Kidney (tissue), 14 donors: ENCODE measurements around the gene SHISA6. TPM values are rescaled to one million over a fixed set of nuclear protein-coding genes. Genes with fewer than 3 reads are reported as not detected.

Experiments
- DNase-seq, 5 donors: peaks; one replicate each; pipeline ENCODE4 v3.0.0-alpha.2; 2013 to 2020
- FAIRE-seq: peaks from 2 replicates; lab custom pipeline; 2012; peaks lifted over from hg19 to GRCh38; lab: Jason Lieb, UNC
- H3K27ac ChIP-seq, 2 donors: one replicate each; pipeline ENCODE4 v1.7.0; 2013; ENCODE audit warnings: low read depth in 2 of 2, low read length in 2 of 2, inconsistent platforms in 1 of 2
- H3K27me3 ChIP-seq: one replicate; pipeline ENCODE4 v1.7.1; 2013; ENCODE audit warnings: low read length, inconsistent platforms; ENCODE audit not compliant: control insufficient read depth, insufficient read depth
- H3K36me3 ChIP-seq, 3 donors: one replicate each; pipeline versions ENCODE4 v1.7.0 to v1.7.1; 2013; ENCODE audit warnings: low read length in 3 of 3, control low read depth in 1 of 3, inconsistent platforms in 1 of 3; ENCODE audit not compliant: insufficient read depth in 3 of 3, control insufficient read depth in 2 of 3
- H3K4me1 ChIP-seq, 3 donors: one replicate each; pipeline versions ENCODE4 v1.7.0 to v1.7.1; 2013; ENCODE audit warnings: low read length in 3 of 3, inconsistent platforms in 1 of 3, low read depth in 1 of 3; ENCODE audit not compliant: control insufficient read depth in 2 of 3, insufficient read depth in 2 of 3
- H3K4me3 ChIP-seq, 3 donors: one replicate each; pipeline versions ENCODE4 v1.7.0 to v1.8.1; 2013; ENCODE audit warnings: low read length in 3 of 3, control low read depth in 1 of 3, inconsistent platforms in 1 of 3
- H3K9ac ChIP-seq, 3 donors: one replicate each; pipeline versions ENCODE4 v1.7.0 to v1.7.1; 2013; ENCODE audit warnings: low read length in 3 of 3, control low read depth in 1 of 3, inconsistent platforms in 1 of 3
- H3K9me3 ChIP-seq, 3 donors: one replicate each; pipeline versions ENCODE4 v1.7.0 to v1.7.1; 2013; ENCODE audit warnings: low read length in 3 of 3, control low read depth in 1 of 3, inconsistent platforms in 1 of 3; ENCODE audit not compliant: control insufficient read depth in 2 of 3, insufficient read depth in 1 of 3
- intact Hi-C: fragments of 100-400 bp; cut with DNase I; formaldehyde crosslinking; loops from one replicate; pipeline ENCODE4 v1.11.1; 2022
- polyA plus RNA-seq: library from polyadenylated mRNA; stranded (reverse); fragments of 350-450 nt; fragmentation: Illumina TruSeq; extraction: RNeasy Lipid Tissue Mini Kit (QIAGEN cat#74804); gene quantifications from one replicate; pipeline ENCODE4 v1.2.3, GENCODE V29; 2014; ENCODE audit warnings: low read depth, low replicate concordance; ENCODE audit not compliant: insufficient read depth
- total RNA-seq: library from RNA; stranded (reverse); fragmentation: NEBNext Ultra II Directional; extraction: Animal tissue kit (Norgen Biotek cat#: 25700); gene quantifications from one replicate; pipeline ENCODE4 v1.2.1, GENCODE V29; 2021
- TF ChIP-seq, protein P1 (sequence below): IDR thresholded peaks from 3 replicates; pipeline ENCODE4 v1.5.1; 2012; ENCODE audit warnings: mild to moderate bottlenecking, moderate library complexity, borderline replicate concordance; ENCODE audit not compliant: insufficient read depth; ENCODE audit errors: extremely low read depth
- donor health status: control.
- donor health status: control.
- donor health status: control.
- donor health status: control.
- donor health status: control.
- donor health status: DM: yes; HTN: yes; CAD: no.
- donor health status: Normal renal cell carcinoma (clear cell type).

Gene SHISA6
- total and polyA plus RNA-seq, 2 donors from 2014 or later, result 0.84 to 1.0 TPM

DNA sequence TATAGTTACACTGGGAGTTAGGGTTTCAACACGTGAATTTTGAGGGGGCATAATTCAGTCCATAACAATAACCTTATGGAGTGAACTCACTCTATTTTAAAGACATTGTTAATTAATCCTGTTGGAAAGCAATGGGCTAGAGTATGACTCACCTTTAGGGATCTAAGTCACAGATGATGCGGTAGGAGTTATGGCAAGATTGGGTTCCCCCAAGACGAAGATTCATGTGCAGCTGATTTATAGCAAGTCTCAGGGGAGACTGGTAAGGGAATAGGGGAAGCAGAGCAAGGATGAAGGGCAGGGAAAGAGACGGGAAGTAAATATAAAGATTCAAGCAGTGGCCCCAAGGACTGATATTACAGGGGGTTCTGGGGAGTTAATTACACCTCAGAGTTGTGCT, 197.7 kb downstream of the SHISA6 start:
- H3K9me3 ChIP-seq, result no peaks in the 10 kb centered on the region
- FAIRE-seq (no peak), DNase-seq (no peak)
- TF ChIP-seq, protein P1, sequence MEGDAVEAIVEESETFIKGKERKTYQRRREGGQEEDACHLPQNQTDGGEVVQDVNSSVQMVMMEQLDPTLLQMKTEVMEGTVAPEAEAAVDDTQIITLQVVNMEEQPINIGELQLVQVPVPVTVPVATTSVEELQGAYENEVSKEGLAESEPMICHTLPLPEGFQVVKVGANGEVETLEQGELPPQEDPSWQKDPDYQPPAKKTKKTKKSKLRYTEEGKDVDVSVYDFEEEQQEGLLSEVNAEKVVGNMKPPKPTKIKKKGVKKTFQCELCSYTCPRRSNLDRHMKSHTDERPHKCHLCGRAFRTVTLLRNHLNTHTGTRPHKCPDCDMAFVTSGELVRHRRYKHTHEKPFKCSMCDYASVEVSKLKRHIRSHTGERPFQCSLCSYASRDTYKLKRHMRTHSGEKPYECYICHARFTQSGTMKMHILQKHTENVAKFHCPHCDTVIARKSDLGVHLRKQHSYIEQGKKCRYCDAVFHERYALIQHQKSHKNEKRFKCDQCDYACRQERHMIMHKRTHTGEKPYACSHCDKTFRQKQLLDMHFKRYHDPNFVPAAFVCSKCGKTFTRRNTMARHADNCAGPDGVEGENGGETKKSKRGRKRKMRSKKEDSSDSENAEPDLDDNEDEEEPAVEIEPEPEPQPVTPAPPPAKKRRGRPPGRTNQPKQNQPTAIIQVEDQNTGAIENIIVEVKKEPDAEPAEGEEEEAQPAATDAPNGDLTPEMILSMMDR, result no peak
- no peak overlapping the region for H3K4me3 ChIP-seq
- H3K9ac ChIP-seq, result no peak overlapping the region
- no peaks in the 10 kb centered on the region for H3K4me1 ChIP-seq
- H3K27ac ChIP-seq, result no peak overlapping the region
- H3K27me3 ChIP-seq, result no peaks in the 10 kb centered on the region
- intact Hi-C loops, result no loop called here
- H3K36me3 ChIP-seq, result no peaks in the 10 kb centered on the region

DNA sequence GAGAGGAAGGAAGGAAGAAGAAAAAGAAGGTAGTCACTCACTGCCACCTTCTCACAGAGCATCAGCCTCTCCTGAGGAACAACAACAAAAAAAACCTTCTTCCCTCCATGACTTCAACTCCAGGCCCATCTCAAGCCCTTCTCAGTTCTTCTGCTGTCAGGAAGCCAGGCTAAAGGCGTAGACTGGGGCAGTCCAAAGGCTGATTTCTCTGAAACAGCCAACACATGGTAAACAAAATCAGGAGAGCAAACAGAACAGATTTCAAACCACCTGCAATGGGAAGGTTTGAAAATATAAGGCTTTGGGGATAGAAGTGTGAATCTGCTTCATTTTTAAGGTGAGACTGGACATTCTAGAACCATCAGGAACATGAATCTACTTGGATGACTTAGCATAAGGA, 200.0 kb downstream of the SHISA6 start:
- no peak for FAIRE-seq
- Histone ChIP-seq H3K9ac (no peak overlapping the region), H3K36me3 (no peaks in the 10 kb centered on the region), H3K27ac (no peak overlapping the region), H3K4me3 (no peak overlapping the region), H3K27me3 (no peaks in the 10 kb centered on the region), H3K9me3 (no peaks in the 10 kb centered on the region), H3K4me1 (no peaks in the 10 kb centered on the region)
- intact Hi-C loops, result no loop called here
- DNase-seq, result no peak
- TF ChIP-seq, protein P1, result no peak

DNA sequence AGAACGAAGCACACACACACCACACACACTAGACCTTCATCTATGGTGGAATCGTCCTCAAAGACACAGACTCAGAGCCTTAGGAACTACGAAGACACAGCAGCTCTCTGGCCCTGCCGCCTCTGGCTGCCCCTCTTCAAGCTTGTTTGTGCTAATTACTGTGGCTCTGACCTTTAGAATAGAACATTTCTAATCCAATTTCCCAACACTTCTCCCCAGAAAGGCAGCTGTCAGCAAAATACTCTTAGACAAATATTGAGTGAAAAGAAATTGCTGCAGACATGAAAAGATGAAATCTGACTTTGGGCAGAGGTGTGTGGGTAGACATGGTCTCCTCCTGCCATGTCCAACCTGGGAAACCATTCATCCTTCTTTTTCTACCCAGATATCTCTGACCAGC, 205.3 kb downstream of the SHISA6 start:
- intact Hi-C loops, result no loop called here

More for the DNA sequence above, 205.3 kb downstream of the SHISA6 start:
- FAIRE-seq (no peak), DNase-seq (no peak)
- Histone ChIP-seq H3K27ac (no peak overlapping the region), H3K4me3 (no peak overlapping the region), H3K9ac (no peak overlapping the region), H3K4me1 (no peaks in the 10 kb centered on the region), H3K27me3 (no peaks in the 10 kb centered on the region), H3K36me3 (no peaks in the 10 kb centered on the region), H3K9me3 (no peaks in the 10 kb centered on the region)
- TF ChIP-seq, protein P1, result no peak
